SK-N-SH treated with all-trans-retinoic acid at 6 μM for 48 hours (cell line): ENCODE measurements around the gene TOM1L2.

Experiments
- ATAC-seq: fragments of 200-7000 bp; cut with Tn5 transposase; 3 replicates; pipeline ENCODE4 v1.9.1; 2020; ENCODE audit warnings: mild to moderate bottlenecking, moderate library complexity
- ARNTL ChIP-seq: fragments of 450-650 bp; formaldehyde crosslinking; IDR thresholded peaks from 2 replicates; pipeline ENCODE4 v1.5.0; 2020; ENCODE audit warnings: low read depth, mild to moderate bottlenecking, moderate library complexity, borderline replicate concordance
- BACH2 ChIP-seq: fragments of 250-450 bp; sonication (Bioruptor Pico); IDR thresholded peaks from 2 replicates; pipeline ENCODE4 v1.9.0; 2021; ENCODE audit warnings: mild to moderate bottlenecking, borderline replicate concordance
- CREB5 ChIP-seq: fragments of 250-450 bp; sonication (Bioruptor Pico); IDR thresholded peaks from 2 replicates; pipeline ENCODE4 v1.5.1; 2020; ENCODE audit warnings: low read depth, mild to moderate bottlenecking, moderate library complexity
- CSDC2 ChIP-seq: fragments of 250-450 bp; sonication (Bioruptor Pico); IDR thresholded peaks from 2 replicates; pipeline ENCODE4 v1.5.0; 2020; ENCODE audit warnings: mild to moderate bottlenecking, moderate library complexity
- CSRNP3 ChIP-seq: fragments of 250-450 bp; sonication (Bioruptor Pico); IDR thresholded peaks from 2 replicates; pipeline ENCODE4 v1.5.1; 2021; ENCODE audit warnings: mild to moderate bottlenecking, moderate library complexity
- ESRRG ChIP-seq: fragments of 250-450 bp; sonication (Bioruptor Pico); IDR thresholded peaks from 2 replicates; pipeline ENCODE4 v1.6.1; 2021; ENCODE audit warnings: mild to moderate bottlenecking
- ISL1 ChIP-seq: fragments of 250-450 bp; sonication (Bioruptor Pico); IDR thresholded peaks from 2 replicates; pipeline ENCODE4 v2.1.2; 2022; ENCODE audit warnings: mild to moderate bottlenecking, moderate library complexity
- OSR1 ChIP-seq: fragments of 250-450 bp; sonication (Bioruptor Pico); IDR thresholded peaks from 2 replicates; pipeline ENCODE4 v1.8.0; 2022; ENCODE audit warnings: moderate library complexity, mild to moderate bottlenecking, inconsistent platforms
- PATZ1 ChIP-seq: fragments of 250-450 bp; sonication (Bioruptor Pico); IDR thresholded peaks from 2 replicates; pipeline ENCODE4 v1.8.0; 2020; ENCODE audit warnings: mild to moderate bottlenecking, moderate library complexity, borderline replicate concordance
- POU6F1 ChIP-seq: fragments of 250-450 bp; sonication (Bioruptor Pico); IDR thresholded peaks from 2 replicates; pipeline ENCODE4 v1.8.0; 2021; ENCODE audit warnings: low read depth, mild to moderate bottlenecking, moderate library complexity, borderline replicate concordance
- PPARA ChIP-seq: fragments of 250-450 bp; sonication (Bioruptor Pico); IDR thresholded peaks from 2 replicates; pipeline ENCODE4 v1.5.0; 2020; ENCODE audit warnings: mild to moderate bottlenecking, borderline replicate concordance
- RARB ChIP-seq: fragments of 250-450 bp; sonication (Bioruptor Pico); IDR thresholded peaks from 2 replicates; pipeline ENCODE4 v1.8.0; 2021; ENCODE audit warnings: mild to moderate bottlenecking, moderate library complexity
- SNAI2 ChIP-seq: fragments of 250-450 bp; sonication (Bioruptor Pico); IDR thresholded peaks from 2 replicates; pipeline ENCODE4 v1.5.0; 2020; ENCODE audit warnings: mild to moderate bottlenecking, moderate library complexity
- TCF4 ChIP-seq: fragments of 250-450 bp; sonication (Bioruptor Pico); IDR thresholded peaks from 2 replicates; pipeline ENCODE4 v1.8.0; 2021; ENCODE audit warnings: mild to moderate bottlenecking, moderate library complexity, borderline replicate concordance
- TOX ChIP-seq: fragments of 250-450 bp; sonication (Bioruptor Pico); IDR thresholded peaks from 2 replicates; pipeline ENCODE4 v1.8.0; 2021; ENCODE audit warnings: mild to moderate bottlenecking, moderate library complexity, borderline replicate concordance
- TSHZ2 ChIP-seq: fragments of 250-450 bp; sonication (Bioruptor Pico); IDR thresholded peaks from 2 replicates; pipeline ENCODE4 v1.5.0; 2020; ENCODE audit warnings: mild to moderate bottlenecking, moderate library complexity
- ZFP3 ChIP-seq: fragments of 250-450 bp; sonication (Bioruptor Pico); IDR thresholded peaks from 2 replicates; pipeline ENCODE4 v1.5.0; 2020; ENCODE audit warnings: mild to moderate bottlenecking, moderate library complexity
- ZFP30 ChIP-seq: fragments of 450-650 bp; formaldehyde crosslinking; IDR thresholded peaks from 2 replicates; pipeline ENCODE4 v1.5.0; 2022; ENCODE audit warnings: mild to moderate bottlenecking, moderate library complexity
- ZNF565 ChIP-seq: fragments of 450-650 bp; formaldehyde crosslinking; conservative IDR thresholded peaks from 2 replicates; pipeline ENCODE4 v1.5.0; 2020; ENCODE audit warnings: low read depth, mild to moderate bottlenecking, moderate library complexity
- ZNF70 ChIP-seq: fragments of 450-650 bp; formaldehyde crosslinking; IDR thresholded peaks from 2 replicates; pipeline ENCODE4 v1.5.0; 2020; ENCODE audit warnings: mild to moderate bottlenecking, moderate library complexity
- ZNF8 ChIP-seq: fragments of 450-650 bp; formaldehyde crosslinking; IDR thresholded peaks from 2 replicates; pipeline ENCODE4 v1.5.0; 2020; ENCODE audit warnings: mild to moderate bottlenecking, moderate library complexity

TOM1L2 gene

GRCh38 chr17:17899486-17899885, 72.7 kb downstream of the TOM1L2 start:
- ATAC-seq, result no peak
- no peak for TF ChIP-seq ZFP3 (CRISPR knock-in tag)
- no peak for TF ChIP-seq PPARA (CRISPR knock-in tag)
- no peak for TF ChIP-seq CSRNP3 (CRISPR knock-in tag)
- no peak for TF ChIP-seq CREB5 (CRISPR knock-in tag)
- no peak for TF ChIP-seq ARNTL (CRISPR knock-in tag)
- no peak for TF ChIP-seq TCF4 (CRISPR knock-in tag)
- TF ChIP-seq TSHZ2 (CRISPR knock-in tag), result no peak
- TF ChIP-seq ESRRG (CRISPR knock-in tag), result no peak
- no peak for TF ChIP-seq ZNF8 (CRISPR knock-in tag)
- no peak for TF ChIP-seq OSR1 (CRISPR knock-in tag)
- TF ChIP-seq PATZ1 (CRISPR knock-in tag), result no peak
- no peak for TF ChIP-seq POU6F1 (CRISPR knock-in tag)
- TF ChIP-seq BACH2 (CRISPR knock-in tag), result no peak
- TF ChIP-seq ZNF565 (CRISPR knock-in tag), result no peak

- no peak for ATAC-seq
These were observed 73.5 kb downstream of the TOM1L2 start for GRCh38 chr17:17898673-17899072.

More at GRCh38 chr17:17898673-17899072, 73.5 kb downstream of the TOM1L2 start:
- TF ChIP-seq SNAI2 (no peak), ZFP3 (CRISPR knock-in tag) (no peak), ZNF70 (no peak), ZFP30 (no peak), ZNF8 (CRISPR knock-in tag) (no peak), ARNTL (CRISPR knock-in tag) (no peak), RARB (CRISPR knock-in tag) (no peak), TOX (CRISPR knock-in tag) (no peak), CSDC2 (CRISPR knock-in tag) (no peak), POU6F1 (CRISPR knock-in tag) (no peak), ISL1 (CRISPR knock-in tag) (no peak)
